NCI-H2029 treated with DMSO at 0.1 percent for 48 hours (cell line): ENCODE measurements around the gene DTX2.
"Not testable (repeated sequence)": the region's sequence is repeated elsewhere in the genome, so short reads cannot be mapped to it uniquely, and the experiment has no call there.

Experiments used
- DNase-seq: peaks from one replicate; lab custom pipeline; 2025; lab: John Stamatoyannopoulos, UW

Gene DTX2

DNA sequence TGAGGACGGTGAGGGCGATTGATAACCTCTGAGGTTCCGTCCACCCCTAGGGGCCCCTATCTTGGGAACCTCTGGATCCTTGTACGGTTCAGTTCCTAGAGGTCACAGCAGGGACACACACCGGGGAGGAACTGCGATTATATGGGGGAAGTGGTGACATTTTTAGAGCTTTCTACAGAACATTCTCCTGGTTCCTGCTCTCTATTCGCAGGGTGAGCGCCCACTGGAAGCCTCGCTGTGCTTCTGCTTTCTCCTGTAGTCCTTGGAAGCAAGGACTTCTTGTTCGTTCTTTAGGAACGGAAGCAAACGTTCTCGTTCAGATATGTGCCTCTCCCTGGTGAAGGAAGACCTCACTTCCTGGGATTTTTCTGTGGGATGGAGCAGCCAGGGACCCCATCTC lies 26.5 kb downstream of the DTX2 start:
- not testable (repeated sequence) for DNase-seq

DNA sequence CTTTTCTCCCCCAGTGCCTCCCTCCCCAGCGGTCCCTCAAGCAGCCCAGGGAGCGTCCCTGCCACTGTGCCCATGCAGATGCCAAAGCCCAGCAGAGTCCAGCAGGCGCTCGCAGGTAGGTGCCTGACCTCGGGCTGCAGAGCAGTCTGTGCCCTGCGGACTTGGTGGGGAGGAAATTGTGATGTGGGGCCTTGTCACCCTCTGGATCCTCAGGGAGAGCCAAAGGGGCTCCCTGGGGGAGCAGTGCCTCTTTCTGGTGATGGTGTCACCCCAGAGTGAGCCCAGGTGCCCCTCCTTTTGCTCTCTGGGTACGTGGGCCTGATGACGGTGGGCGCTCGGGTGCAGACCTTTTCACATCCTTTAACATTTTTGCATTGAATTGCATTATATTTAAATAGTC lies 30.6 kb downstream of the DTX2 start:
- DNase-seq, result not testable (repeated sequence)

DNA sequence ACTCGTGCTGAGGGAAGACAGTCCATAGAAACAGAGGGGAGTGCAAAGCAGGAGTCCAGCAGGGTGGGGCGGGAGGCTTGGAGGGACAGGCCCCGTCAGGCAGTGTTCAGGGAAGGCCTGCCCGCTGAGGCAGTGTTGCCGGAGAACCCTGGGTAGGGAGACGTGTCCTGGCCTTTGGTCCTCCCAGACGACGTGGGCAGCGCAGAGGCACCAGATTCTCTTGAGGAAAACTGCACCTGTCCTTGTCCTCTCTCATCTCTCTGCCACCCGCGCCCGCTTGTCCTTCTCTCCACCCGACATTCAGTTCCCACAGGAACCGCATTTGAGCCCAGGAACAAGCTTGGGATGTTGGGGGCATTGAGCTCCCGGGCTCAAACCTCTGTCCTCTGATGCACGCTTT lies 34.2 kb downstream of the DTX2 start:
- not testable (repeated sequence) for DNase-seq

DNA sequence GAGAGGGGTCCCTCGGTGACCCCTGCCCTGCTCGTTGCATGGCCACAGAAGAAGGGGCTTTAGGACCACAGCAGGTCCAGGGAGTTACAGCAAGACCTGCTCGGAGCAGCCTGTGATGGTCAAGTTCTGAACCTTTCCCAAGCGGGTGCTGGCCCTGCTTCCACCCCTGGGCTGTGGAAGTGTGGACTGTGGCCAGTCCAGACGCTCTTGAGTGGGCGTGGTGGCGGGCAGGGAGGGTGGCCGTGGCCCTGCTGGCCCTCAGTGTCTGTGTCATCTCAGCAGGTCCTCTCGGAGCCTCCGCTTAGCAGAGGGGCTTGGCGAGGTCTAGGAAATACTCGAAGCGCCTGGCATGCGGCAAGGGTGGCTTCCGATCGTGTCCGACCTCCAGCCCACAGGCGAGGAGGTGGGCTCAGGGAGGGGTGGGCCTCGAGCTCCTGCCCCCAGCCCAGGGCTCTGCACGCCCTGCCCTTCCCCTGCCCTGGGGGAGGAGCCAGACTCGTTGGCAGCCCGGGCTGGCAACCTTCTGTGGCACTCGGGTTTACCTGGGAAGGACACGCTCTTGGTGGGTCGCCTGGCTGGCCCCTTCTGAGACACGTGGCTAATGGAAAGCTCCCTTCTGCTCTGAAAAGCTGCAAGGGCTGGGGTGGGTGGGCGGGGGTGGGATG lies 36.5 kb downstream of the DTX2 start:
- DNase-seq, result not testable (repeated sequence)

DNA sequence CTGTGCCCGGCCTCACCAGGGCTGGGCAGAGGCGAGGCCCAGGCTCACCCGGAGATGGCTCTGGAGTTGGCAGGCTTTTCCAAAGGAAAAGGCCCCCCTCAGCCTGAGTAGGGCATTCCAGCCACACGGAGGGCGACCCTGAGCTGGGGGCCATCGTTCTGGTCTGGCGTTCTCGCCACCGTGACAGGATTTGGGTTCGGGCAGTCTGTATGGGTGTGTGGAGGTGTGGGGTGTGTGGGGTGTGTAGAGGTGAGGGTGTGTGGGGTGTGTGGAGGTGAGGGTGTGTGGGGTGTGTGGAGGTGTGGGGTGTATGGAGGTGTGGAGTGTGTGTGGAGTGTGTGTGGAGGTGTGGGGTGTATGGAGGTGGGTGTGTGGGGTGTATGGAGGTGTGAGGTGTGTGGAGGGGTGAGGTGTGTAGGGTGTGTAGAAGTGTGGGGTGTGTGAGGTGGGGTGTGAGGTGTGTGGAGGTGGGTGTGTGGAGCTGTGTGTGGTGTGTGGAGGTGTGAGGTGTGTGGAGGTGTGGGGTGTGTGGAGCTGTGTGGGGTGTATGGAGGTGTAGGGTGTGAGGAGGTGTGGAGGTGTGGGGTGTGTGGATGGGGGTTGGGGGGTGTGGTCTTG lies 37.2 kb downstream of the DTX2 start:
- not testable (repeated sequence) for DNase-seq

DNA sequence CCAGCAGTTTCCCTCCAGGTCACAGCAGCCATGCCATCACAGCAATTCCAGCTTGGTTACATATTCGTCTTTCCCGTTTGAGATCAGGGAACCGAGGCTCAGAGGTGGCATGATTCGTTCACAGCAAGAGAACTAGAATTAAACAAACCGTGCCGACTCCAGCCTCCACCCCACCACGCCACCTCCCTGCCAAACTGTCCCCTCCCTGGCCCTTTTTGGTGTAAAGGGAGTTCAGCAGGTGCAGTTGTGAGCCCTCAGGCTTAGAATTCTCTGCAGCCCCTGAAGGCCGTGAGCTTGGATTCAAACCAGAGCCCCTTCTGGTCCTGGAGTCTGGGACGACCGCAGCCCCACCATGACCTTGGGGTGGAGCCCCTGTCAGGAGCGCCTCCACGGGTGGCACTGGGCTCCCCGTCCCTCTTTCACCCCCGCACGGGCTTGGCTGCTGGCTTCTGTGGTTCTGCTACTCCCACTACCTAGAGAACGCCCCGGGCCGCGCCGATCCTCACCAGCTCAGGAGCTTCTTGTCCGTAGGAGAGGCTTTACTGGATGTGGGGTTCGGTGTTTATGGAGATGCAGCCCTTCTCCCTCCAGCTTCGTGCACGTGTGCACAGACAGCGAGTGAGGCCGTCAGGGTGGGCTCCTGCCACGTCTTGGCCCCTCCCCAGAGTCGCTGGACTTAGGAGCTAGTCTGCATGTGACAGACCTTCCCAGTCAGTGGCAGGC lies 37.9 kb downstream of the DTX2 start:
- DNase-seq, result not testable (repeated sequence)

DNA sequence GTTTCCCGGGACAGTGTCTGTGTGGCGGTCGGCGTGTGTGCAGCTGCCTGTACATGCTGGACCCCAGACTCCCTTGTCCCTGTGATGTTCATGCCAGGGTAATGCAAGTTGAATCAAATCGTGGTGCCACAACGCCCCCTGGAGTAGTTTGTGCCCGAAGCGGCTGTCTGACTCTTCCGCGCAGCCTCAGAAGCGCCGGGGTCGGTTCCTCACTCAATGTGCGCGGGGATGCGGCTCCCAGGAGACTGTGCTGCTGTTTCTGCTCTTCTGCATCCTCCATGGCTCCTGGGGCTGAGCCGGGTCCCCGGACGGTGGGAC lies 38.4 kb downstream of the DTX2 start:
- not testable (repeated sequence) for DNase-seq

DNA sequence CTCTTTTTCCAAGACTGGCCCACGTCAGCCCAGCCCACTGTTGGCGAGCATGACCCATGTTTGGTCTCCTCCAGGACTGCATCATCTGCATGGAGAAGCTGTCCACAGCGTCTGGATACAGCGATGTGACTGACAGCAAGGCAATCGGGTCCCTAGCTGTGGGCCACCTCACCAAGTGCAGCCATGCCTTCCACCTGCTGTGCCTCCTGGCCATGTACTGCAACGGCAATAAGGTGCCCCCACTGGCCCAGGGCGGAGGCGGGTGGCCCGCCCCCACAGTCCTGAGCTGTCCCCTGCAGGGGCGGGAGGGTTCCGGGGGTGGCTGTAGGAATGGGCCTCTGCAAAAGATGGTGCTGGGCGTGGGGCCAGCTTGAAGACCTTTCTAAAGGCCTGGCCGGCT lies 40.7 kb downstream of the DTX2 start:
- not testable (repeated sequence) for DNase-seq

DNA sequence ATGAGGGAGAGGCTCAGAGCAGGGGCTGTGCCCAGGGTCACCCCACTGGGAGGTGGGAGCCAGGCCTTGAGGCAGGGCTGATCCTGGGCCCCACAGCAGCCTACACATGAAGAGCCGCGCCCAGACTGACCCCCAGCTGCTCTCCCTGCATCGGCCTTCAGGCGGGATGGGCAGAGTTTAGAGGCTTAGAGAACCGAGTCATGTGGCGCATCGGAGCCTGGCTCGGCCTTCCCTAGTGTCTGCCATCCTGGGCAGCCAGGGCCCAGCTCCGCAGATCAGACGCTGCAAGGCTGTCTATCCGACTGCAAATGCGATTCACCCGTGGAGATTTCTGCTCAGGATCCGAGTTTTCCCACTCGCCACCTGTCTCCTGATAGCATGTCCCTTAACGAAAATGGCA lies 41.3 kb downstream of the DTX2 start:
- not testable (repeated sequence) for DNase-seq

DNA sequence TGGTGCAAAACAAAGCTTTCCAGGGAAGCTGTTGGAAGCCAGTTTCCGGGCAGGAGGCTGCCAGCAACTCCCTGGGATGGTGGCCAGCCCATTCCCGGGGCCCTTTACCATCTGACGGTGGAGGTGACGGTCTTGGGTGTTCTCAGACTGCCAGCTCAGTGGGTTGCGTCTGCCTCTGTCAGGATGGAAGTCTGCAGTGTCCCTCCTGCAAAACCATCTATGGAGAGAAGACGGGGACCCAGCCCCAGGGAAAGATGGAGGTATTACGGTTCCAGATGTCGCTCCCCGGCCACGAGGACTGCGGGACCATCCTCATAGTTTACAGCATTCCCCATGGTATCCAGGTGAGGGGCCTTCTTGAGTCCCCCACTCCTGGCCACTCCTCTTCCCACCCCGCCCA lies 41.7 kb downstream of the DTX2 start:
- DNase-seq, result not testable (repeated sequence)

DNA sequence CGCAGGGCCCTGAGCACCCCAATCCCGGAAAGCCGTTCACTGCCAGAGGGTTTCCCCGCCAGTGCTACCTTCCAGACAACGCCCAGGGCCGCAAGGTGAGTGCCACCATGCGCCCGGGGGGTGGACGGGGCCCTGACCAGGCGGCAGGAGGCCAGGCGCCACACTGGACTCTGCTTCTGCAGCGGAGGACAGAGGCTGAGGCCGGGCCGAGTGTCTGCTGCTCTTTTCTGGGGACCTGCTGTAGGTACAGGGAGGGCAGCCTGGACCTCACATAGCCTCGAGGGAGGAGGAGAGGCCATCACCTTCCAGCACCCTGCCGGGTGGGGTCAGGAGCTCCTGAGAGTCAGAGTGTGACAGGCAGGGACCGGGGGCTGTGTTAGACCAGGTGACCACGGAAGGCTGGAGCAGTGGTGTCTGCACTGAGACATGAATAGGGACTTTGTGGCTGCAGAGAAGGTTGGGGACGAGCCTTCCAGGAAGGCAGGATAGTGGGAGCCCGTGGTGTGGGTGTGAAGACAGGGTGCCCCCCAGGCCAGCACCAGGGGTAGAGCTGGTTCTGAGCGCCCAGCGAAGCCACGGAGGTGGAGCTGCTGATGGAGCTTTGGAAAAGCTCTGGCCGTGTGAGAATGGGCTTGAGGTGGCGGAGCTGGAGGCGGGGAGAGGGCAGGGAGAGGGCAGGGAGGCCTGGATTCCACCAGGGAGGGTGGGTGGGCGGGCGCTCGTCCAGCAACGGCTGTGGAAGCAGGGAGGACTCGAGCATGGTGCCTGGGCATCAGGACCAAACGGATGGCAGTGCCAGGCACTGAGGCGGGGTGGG lies 43.0 kb downstream of the DTX2 start:
- not testable (repeated sequence) for DNase-seq

DNA sequence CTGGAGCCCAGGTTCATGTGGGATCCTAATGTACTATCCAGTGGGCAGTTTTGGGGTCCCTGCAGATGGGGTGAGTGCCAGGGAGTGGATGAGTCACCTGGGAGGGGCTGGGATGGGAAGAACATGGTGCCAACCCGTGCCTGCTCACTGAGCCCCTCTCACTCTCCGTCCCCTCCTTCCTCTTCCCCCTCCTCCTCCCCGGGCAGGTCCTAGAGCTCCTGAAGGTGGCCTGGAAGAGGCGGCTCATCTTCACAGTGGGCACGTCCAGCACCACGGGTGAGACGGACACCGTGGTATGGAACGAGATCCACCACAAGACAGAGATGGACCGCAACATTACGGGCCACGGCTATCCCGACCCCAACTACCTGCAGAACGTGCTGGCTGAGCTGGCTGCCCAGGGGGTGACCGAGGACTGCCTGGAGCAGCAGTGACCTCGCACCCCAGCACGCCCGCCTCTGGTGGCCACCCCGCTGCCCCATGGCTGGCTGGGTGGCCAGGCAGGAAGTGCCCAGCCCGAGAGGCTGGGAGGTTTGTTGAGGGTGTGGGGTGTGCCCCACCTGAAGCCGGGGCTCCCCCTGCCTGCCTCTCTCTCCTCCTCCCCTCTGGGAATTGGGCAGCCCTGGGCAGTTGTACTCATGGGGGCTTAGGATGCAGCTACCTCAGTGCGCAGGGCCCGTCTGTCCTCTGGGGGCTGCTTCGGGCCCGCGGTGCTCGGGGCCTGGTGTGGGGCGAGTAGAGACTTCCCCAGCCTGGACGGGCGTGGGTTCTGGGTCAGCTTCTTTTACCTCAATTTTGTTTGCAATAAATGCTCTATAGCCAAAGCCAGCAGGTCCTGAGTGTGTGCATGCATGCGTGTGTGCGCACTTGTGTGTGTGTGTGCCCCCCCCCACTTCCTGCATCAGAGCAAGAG lies 43.9 kb downstream of the DTX2 start:
- no peak for DNase-seq

DNA sequence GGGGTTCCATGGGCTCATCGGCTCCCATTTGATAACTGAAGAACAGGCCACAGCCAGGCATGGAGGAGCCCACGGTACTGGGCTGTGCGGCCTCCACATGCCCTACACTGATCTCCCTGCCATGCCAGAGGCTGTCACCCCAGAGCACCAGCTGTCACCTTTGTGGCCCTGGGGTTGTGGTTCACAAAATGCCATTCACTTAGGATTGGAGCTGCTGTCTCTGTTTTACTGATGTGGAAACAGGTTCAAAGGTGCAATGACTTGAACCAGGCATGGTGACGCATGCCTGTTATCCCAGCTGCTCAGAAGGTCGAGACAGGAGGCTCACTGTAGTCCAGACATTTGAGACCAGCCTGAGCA lies 44.6 kb downstream of the DTX2 start:
- DNase-seq, result no peak

DNA sequence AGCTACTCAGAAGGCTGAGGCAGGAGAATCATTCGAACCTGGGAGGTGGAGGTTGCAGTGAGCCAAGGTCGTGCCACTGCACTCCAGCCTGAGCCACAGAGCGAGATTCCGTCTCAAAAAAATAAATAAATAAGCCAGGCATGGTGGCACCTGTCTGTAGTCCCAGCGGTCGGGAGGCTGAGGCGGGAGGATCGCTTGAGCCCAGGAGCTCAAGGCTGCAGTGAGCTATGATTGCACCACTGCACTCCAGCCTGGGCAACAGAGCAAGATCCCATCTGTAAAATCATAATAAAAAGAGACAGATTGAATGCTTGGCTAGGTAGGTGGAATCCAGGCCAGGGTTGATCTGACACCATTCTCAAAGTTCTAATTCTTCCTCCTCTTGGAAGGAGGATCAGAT lies 45.1 kb downstream of the DTX2 start:
- not testable (repeated sequence) for DNase-seq

DNA sequence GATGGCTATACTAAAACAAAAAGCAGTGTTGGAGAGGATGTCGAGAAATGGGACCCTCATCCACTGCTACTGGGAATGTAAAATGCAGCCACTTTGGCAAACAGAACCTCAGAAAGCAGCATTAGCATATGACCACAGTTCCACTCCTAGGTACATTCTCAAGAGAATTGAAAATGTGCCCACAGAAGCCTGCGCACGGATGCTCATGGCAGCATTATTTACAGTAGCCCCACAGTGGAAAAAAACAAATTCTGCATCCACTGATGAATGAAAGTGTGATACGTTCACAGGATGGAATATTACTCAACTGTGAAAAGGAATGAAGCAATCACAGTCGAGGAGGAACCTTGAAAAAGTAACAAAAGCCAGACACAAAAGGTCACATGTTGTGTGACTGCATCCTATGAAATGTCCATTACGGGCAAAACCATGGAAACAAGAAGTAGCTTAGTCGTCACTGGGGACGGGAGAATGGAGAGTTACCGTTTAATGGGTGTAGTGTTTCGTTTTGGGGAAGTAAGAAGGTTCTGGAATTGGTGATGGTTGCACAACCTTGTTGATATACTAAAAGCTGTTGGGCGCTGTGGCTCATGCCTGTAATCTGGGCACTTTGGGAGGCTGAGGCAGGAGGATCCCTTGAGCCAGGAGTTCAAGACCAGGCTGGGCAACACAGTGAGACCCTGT lies 46.4 kb downstream of the DTX2 start:
- no peak for DNase-seq

DNA sequence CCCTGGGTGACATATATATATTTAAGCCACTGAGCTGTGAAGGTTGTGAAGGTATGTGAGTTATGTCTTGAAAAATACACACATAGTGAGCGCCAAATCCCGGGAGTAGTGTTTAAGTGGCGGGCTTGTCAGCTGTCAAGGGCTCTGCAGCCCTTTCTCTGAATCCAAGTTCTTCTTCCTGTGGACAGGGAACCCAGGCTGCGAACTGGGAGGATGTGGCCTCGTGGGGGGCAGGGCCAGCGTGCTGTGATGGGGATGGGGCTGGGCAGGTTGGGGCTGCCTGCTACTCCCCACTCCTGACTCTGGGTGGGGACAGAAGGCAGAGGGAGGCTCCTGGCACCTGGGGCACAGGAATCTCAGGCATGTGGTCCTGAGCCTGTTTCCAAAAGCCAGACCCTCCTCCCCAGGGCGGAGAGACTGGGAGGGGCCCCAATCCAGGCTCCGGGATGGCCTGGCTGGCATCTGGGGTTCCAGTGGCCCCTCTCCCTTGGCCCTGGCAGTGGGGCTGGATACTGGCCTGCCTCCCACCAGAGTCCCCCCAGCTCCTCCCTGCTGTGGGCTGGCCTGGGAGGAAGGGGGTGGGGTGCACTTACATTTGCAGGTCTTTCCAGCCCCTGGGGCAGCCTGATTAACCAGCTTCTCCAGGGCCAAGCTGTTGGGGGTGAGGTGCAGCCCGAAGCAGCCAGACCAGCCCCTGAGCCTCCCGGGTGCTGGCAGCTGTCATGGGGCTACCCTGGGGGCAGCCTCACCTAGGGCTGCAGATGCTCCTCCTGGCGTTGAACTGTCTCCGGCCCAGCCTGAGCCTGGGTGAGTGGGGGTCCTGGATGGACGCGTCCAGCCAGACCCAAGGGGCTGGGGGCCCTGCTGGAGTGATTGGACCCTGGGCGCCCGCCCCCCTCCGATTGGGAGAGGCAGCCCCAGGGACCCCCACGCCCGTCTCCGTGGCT lies 48.7 kb downstream of the DTX2 start, which contains the start of gene UPK3B:
TSS of gene UPK3B (plus strand) at position 622 of the 947 bp plus-strand sequence. CDS start at position 723, 101 bp downstream.
- no peak for DNase-seq

DNA sequence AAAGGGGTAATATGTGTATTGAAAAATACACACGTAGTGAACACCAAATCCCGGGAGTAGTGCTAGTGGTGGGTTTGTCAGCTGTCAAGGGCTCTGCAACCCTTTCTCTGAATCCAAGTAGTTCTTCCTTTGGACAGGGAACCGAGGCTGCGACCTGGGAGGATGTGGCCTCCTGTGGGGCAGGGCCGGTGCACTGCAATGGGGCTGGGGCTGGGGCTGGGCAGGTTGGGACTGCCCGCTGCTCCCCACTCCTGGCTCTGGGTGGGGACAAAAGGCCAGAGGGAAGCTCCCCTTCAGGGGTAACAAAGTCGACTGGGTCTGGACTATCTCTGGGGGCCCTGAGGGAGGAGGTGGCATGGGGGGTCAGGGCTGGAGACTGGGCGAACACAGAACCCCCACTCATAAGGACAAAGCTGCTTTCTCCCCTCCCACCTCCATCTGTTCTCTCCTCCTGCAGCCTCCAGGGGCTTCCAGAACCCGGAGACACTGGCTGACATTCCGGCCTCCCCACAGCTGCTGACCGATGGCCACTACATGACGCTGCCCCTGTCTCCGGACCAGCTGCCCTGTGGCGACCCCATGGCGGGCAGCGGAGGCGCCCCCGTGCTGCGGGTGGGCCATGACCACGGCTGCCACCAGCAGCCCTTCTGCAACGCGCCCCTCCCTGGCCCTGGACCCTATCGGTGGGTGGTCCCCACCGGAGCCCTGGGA lies 49.8 kb downstream of the DTX2 start:
- DNase-seq, result not testable (repeated sequence)

DNA sequence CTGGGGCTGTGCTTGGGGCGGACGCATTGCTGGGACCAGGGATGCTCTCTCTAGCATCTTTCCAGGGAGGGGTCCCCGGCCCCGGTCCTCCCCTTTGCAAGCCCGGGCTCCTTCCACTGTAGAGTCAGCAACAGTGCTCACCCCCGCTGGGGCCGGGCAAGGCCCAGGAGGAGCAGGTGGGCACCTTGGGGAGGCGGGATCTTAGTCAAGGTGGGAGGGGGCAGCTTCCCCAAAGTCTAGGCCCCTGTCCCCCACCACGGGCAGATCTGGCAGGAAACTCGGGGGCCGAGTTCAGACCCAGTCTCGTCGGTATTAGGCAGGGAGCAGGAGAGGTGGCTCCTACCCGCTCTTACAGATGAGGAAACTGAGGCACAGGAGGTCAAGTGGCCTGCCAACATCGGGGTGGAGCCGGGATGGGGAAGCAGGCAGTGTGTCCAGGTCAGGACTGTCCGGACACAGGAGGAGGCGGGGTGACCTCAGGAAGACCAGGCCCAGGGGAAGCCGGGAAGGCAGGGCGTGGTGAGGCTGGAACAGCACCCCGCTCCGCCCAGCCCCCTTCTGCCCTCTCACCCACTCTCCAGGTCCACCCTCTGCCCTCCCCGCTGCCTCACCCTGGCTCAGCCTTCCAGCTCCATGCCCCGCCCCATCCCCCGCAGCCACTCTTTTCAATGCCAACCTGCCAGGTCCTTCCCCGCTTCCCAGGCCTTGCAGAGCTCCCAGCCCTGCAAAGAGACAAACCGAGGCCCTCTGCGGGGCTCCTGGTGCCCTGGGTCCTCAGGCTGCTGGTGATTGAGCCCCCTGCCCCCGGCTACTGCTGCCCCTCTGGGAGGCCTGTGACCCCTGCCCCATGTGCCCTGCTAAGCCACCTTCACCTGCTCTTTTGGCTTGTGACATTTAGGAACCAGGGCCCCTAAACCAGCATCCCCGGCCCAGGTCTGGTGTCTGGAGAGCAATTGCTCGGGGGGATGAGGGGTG lies 50.7 kb downstream of the DTX2 start:
- not testable (repeated sequence) for DNase-seq
